T1000 (cell line): ENCODE measurements around the gene ZNF740.

Experiments
- DNase-seq: peaks from one replicate; lab custom pipeline; 2025; ENCODE audit warnings: mixed read lengths; lab: John Stamatoyannopoulos, UW

The ZNF740 gene

GRCh38 chr12:53227341-53227740 is 46.8 kb downstream of the ZNF740 start:
- no peak for DNase-seq

DNA sequence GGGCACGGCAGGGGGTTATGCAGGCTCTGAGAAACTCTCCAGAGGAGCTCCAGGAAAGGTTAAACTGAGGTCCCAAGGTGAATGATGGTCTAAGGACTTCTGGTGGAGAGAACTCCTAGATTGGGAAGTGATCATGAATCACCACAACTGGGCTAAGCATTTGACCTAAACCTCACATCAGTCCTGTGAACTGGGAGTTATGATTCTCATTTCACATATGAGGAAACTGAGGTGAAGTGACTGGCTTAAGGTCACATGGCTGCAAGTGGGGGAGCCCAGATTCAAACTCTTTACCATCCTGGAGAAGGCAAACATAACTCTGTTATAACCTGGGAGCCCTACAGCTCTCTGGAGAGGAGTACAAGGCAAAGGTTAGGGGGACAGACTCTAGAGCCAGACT is 47.3 kb downstream of the ZNF740 start:
- no peak for DNase-seq

- DNase-seq, result no peak
Measured at GRCh38 chr12:53229454-53229853, 48.9 kb downstream of the ZNF740 start.

GRCh38 chr12:53230108-53230845 is 49.8 kb downstream of the ZNF740 start:
- DNase-seq, result no peak

DNA sequence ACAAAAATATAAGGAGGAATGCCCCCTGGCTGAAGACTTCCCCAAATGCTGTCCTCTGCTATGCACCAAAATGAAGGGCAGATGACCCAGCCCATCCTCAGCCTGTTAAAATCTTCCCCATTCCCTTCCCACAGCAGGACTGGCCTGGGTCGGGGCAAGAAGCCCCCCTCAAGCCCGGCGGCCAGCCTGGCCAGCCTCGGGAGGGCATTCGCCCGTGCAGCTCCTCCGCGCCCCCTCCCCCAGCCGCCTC is 51.1 kb downstream of the ZNF740 start:
- DNase-seq, result no peak

DNA sequence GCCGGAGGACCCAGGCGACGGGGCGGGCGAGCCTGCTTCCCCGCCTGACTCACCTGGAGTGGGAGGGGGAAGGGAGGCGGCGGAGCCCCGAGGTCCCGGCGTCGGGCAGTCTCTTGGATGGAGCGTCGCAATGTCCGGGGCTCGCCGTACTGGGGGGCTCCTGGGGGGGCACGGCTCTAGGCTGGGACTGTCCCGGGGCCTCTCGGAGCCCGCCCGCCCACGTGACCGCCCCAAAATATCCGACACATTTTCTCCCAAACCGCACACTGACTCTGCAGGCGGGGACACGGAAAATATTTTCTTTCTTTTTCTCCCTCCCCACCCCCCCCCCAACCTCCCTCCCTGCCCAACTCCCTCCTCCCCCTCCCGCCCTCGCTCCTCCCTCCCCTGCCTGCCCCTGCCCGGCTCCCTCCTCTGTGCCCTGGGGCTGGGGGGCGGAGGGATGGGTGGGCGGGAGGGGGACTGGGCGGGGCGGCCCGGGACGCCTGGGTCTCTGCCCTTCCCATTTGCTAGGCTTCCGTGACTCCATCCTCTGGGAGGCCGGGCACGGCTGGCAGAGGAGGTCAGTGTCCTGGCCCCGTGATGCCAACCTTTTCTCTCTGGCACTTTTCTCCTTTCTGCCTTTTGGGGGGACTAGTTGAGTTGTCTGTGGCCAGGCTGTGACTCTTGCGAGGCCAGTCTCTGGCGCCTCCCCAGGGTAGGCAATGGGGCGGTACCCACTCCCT is 51.6 kb downstream of the ZNF740 start, which contains the start of gene RARG:
Gene RARG, minus strand, starts transcription at position 289 of the 725 bp plus-strand sequence. CDS start 4,664 bp downstream, outside the sequence.
- DNase-seq, result peak; percentile 68

GRCh38 chr12:53232646-53233461 is 52.3 kb downstream of the ZNF740 start:
- no peak for DNase-seq

DNA sequence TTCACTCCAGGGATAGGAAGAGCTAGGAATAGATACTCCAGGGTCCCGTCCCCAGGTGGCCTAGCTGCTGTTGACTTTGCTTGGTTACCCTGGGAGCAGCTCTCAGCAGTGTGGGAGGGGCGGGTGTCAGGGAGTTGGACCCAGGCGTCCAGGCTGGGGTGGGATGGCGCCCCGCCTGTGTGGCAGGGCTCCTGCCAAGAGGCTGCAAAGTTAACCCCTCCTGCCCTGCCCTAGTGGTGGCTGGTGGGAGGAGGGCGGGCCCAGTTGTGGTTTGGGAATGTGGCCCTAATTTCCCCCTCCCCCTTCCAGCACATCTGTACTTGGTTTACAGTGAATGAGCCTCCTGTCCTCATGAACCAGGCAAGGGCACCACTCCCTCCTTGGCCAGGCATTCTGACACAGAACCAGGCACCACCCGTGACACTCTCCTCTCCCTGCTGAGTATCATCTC is 53.2 kb downstream of the ZNF740 start:
- DNase-seq, result no peak

DNA sequence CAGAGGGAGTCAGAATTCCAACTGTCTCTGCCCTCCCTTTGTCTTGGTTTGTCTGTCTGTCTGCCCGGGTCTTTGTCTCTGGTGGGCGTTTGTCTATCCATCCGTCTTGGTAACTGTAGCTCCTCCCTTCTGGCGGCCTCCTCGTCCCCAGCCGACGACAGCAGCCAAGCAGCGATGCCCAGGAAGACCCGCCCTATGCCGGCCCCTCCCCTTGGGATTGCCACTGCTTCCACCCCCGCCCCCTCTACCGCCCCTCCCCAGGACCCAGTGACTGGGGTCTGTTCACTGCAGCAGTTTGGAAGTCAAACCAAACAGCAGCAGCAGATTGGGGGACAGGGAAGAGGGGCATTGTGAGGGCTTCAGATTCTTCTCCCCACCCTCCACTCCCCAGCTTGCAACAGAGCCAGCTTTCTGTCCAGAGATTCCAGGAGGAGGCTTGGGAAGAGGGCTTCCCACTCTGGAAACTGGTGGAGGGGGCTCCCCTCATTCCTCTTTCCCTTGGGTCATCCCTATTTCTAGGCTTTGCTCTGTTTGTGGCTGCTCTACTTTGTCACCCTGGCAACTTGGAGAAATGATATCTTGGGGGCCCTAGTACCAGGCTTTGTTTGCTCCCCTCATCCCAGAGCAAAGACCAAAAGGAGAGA is 53.9 kb downstream of the ZNF740 start:
- DNase-seq, result no peak

DNA sequence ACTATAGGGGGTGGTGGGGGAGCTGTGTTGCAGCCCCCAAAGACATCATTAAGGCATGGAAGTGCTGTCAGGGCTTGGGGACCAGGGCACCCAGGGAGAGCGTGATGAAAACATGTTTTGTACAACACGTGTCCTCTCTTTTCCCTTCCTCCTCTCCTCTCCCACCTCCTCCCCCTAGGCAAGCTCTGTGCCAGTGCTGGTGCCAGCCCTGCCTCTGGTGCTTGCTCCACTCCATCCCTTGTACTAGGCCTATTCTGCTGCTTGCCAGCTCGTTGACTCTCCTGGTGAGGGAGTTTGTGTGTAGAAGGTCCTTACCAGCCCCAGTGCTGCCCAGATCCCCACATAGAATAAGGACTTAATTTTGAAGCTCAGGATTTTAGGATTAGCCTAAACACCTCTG is 54.6 kb downstream of the ZNF740 start:
- DNase-seq, result no peak

DNA sequence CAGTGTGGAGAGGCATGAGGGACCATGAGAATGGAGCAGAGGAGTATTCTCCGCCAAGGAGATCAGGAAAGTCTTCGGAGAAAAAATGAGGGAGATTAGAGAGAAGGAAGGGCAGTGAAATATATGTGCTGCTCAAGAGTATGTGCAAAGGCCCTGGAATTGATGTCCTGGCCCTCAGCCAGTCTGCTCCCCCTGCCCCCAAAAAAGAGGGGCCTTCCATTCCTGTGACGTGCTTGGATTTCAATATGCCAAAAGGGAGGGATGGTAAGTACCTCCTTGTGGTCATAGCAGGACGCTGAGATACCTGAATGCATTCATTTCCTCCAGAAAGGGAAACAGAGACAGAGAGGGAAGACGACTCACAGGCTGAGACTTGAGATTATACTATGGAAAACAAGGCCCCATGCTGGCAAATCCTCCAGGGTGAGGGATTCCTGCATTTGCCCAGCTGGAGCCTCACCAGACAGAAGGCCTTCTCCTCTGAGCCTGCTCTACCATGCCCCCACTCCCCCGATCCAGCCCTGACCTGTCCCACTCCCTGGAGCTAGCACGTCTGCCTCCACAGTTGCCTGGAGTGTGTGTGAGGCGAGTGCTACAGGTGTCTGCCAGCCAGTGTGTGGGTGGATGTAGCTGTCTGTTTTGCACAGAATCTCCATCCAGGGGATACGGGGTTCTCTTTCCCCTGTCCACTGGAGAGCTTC is 55.4 kb downstream of the ZNF740 start:
- no peak for DNase-seq

- no peak for DNase-seq
Measured at GRCh38 chr12:53236443-53237111, 56.1 kb downstream of the ZNF740 start.

GRCh38 chr12:53239643-53240258 is 59.2 kb downstream of the ZNF740 start:
- no peak for DNase-seq

DNA sequence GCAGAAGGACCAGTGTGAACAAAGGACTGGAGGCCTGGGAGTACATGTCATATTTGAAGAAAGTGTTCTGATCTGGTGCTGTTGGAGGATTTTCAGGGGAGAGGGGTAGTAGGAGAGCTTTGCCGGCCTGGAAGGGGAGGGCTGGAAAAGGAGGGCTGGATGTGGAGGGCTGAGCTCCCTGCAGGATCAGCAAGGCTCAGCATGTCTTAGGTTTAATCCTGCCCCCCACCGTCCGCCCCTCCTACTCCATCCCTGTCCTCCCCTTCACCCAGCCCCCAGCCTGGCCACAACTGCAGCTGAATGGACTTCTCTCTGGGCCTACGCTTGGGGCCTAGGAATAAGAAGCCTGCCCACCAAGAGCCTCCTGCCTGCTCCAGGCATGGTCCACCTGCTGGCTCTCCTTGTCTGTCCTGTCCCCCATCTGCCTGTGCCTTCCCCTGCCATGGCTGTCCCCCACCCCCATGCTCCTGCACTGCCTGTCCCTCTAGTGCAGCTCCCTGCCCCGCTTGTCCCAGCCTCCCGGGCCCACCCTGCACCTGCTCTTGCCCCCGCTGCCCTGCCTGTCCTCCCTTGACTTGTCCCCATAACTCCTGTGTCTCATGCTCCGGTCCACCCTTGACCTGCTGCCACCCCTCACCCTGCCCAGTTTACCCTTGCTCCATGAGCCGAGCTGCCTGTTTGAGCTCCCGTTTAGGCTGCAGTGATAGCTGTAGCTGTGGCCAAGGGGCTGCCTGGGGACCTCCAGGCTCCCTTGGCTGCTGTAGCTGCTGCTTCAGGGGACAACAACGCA is 61.3 kb downstream of the ZNF740 start:
- no peak for DNase-seq

GRCh38 chr12:53244337-53244736 is 63.8 kb downstream of the ZNF740 start:
- no peak for DNase-seq
